ENCODE results near the gene VAPA. TPM values are rescaled to one million over a fixed set of nuclear protein-coding genes. Genes with fewer than 3 reads are reported as not detected.

VAPA gene
- total RNA-seq, 1 donor from 2014 or later = 213 TPM

DNA sequence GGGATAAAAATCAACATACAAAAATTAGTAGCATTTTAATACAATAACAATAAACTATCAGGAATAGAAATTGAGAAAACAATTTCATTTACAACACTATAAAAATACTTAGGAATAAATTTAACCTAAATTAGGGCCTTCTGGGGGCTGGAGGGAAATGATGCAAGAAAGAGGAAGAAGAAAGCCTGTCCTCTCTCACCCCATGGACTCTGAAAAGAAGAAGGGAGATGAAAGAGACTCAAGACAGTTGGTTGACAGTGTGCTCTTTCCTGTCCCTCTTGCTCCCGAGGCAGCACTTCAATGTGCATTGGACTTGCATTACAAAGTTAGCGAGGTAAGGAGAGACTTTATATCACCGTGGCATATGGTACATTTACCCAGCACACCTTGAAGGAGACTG lies 88.5 kb downstream of the VAPA start:
- DNase-seq (ENCODE audit: low spot score) = no peak

- DNase-seq (ENCODE audit: low spot score) = no peak
These were observed 89.5 kb downstream of the VAPA start for GRCh38 chr18:10003281-10003680.

GRCh38 chr18:10003866-10004265 lies 90.0 kb downstream of the VAPA start:
- DNase-seq (ENCODE audit: low spot score) = no peak

DNA sequence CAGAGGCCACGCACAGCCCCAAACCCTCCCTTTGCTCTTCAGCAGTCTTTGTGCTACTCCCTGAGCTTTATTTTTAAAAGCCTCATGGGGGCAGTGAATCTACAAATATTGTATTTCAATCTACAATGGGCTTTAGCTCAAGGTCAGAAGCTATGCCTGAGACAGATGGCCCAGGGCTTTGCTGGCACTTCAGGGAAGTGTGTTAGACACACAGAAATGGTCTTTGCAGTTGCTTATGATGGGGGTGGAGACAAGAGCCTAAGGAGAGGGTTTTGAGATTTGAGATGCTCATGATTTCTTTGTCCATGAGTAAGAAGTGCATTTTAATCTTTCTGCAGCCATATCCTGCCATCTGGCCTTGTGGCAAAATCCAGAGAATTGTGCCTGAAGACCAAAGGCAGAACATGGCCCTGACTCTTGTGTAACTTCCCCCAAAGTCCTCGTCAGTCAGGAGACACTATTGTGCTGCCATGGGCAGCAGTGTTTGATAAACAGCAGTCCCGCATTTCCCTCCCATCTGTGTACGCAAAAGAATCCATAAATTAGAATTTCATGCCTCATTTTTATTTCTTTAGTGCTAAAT lies 92.6 kb downstream of the VAPA start:
- no peak for DNase-seq (ENCODE audit: low spot score)

DNA sequence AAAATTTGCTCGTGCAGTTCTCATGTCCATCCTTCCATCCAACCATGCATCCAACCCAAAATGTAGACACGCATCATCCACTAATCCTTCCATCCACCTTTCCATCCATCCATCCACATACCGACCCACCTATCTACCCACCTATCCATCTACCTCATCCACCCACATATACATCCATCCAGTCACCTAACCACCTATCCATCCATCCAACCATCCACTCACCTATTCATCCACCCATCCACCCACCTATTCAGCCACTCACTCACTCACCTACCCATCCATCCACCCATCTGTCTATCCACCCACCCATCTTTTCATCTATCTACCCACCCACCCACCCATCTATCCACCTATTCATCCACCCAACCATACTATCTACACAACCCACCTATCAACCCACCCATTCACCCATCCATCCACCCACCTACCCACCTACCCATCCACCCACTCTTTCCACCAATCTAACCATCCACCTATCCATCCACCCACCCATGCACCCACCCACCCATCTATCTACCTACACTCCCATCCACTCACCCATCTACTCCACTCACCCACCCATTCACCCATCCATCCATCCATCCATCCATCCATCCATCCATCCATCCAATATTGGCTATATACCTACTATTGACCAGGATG lies 94.3 kb downstream of the VAPA start:
- DNase-seq (ENCODE audit: low spot score) = no peak

Other genes starting within 250 kb of the VAPA start
- gene RAB31, start 205.7 kb upstream of the VAPA start, total RNA-seq = 30.3 TPM
- gene TXNDC2, start 28.0 kb upstream of the VAPA start, total RNA-seq = not detected